HepG2 (cell line): ENCODE results near the gene MAGED1.

Experiments
- EED ChIP-seq: sonication (generic); formaldehyde crosslinking; IDR thresholded peaks from 2 replicates; pipeline ENCODE4 v1.5.0; 2020; ENCODE audit warnings: mild to moderate bottlenecking, missing genetic modification reagents
- GABPB1 ChIP-seq: IDR thresholded peaks from 2 replicates; pipeline ENCODE4 v1.6.1; 2016; ENCODE audit warnings: mild to moderate bottlenecking, missing genetic modification reagents, moderate library complexity, missing compliant biosample characterization
- MZF1 ChIP-seq: sonication (generic); formaldehyde crosslinking; IDR thresholded peaks from 2 replicates; pipeline ENCODE4 v1.8.1; 2023; ENCODE audit warnings: mild to moderate bottlenecking, missing genetic modification reagents, borderline replicate concordance
- NFE2L1 ChIP-seq: sonication (generic); formaldehyde crosslinking; IDR thresholded peaks from 2 replicates; pipeline ENCODE4 v1.4.0; 2020; ENCODE audit warnings: missing genetic modification reagents, mild to moderate bottlenecking, borderline replicate concordance
- POLR2A ChIP-seq, 2 experiments: IDR thresholded peaks; 2 replicates each; pipeline ENCODE4 v1.6.1; 2011; ENCODE audit warnings: low read depth in 2 of 2, low read length in 2 of 2, mild to moderate bottlenecking in 1 of 2, moderate library complexity in 1 of 2; ENCODE audit not compliant: insufficient read depth in 1 of 2
- SOX6 ChIP-seq, 2 experiments: fragments of 450-650 bp in 1 of 2; sonication (generic) in 1 of 2; formaldehyde crosslinking in 1 of 2; IDR thresholded peaks; 2 replicates each; pipeline versions ENCODE4 v1.4.0 to v1.6.1; 2017 to 2020; ENCODE audit warnings: antibody characterized with exemption in 1 of 2, mild to moderate bottlenecking in 1 of 2, missing genetic modification reagents in 1 of 2
- TBP ChIP-seq: sonication (generic); formaldehyde crosslinking; IDR thresholded peaks from 2 replicates; pipeline ENCODE4 v1.5.0; 2020; ENCODE audit warnings: missing genetic modification reagents
- ZNF674 ChIP-seq: sonication (generic); formaldehyde crosslinking; IDR thresholded peaks from 2 replicates; pipeline ENCODE4 v1.5.0; 2020; ENCODE audit warnings: low read depth, mild to moderate bottlenecking, missing genetic modification reagents
- TF ChIP-seq, protein P1 (sequence below), 2 experiments: sonication (generic) in 1 of 2; formaldehyde crosslinking in 1 of 2; IDR thresholded peaks; 2 replicates each; pipeline versions ENCODE4 v1.5.1 to v1.6.1; 2011 to 2020; ENCODE audit warnings: borderline replicate concordance in 1 of 2, low read depth in 1 of 2, low read length in 1 of 2, mild to moderate bottlenecking in 1 of 2, missing genetic modification reagents in 1 of 2, moderate library complexity in 1 of 2

DNA sequence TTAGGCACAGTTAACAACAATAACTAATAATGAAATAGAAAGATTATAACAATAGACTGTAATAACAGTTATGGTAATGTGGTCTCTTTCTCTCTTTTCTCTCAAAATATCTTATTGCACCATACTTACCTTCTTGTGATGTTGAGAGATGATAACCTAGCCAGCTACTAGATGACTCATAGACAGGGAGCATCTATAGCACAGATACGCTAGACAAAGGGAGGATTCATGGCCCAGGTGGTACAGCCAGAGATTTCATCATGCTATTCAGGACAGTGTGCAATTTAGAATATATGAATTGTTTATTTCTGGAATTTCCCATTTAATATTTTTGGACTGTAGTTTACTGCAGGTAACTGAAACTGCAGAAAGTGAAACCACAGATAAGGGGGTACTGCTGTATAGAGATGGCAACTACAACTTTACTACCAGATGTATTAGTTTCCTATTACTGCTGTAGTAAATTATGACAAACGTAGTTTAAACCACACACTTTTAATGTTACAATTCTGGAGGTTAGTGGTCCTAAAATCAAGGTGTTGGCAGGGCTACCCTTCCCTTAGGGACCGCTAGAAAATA is 41.8 kb upstream of the MAGED1 start:
- no peak for TF ChIP-seq POLR2A (IDR thresholded peaks at IDR 0.05; ENCODE audit: insufficient read depth in 1 of 2, low read depth in 2 of 2, low read length in 2 of 2)
- TF ChIP-seq SOX6 (IDR thresholded peaks at IDR 0.05) = no peak
- no peak for TF ChIP-seq SOX6 (CRISPR knock-in tag; IDR thresholded peaks at IDR 0.05)
- no peak for TF ChIP-seq NFE2L1 (CRISPR knock-in tag)
- no peak for TF ChIP-seq MZF1 (CRISPR knock-in tag)
- TF ChIP-seq ZNF674 = no peak
- TF ChIP-seq, protein P1, sequence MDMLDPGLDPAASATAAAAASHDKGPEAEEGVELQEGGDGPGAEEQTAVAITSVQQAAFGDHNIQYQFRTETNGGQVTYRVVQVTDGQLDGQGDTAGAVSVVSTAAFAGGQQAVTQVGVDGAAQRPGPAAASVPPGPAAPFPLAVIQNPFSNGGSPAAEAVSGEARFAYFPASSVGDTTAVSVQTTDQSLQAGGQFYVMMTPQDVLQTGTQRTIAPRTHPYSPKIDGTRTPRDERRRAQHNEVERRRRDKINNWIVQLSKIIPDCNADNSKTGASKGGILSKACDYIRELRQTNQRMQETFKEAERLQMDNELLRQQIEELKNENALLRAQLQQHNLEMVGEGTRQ (IDR thresholded peaks at IDR 0.05; ENCODE audit: low read depth, low read length) = no peak
- TF ChIP-seq, protein P1 (CRISPR knock-in tag; IDR thresholded peaks at IDR 0.05; ENCODE audit: borderline replicate concordance) = no peak
- no peak for TF ChIP-seq EED (CRISPR knock-in tag)
- no peak for TF ChIP-seq TBP (CRISPR knock-in tag)
- no peak for TF ChIP-seq GABPB1
